LNCAP (cell line): Measurements from ENCODE around the gene L2HGDH.

ENCODE experiments used
- TF ChIP-seq, protein P1 (sequence below): fragments of 450-650 bp; IDR thresholded peaks from 2 replicates; pipeline ENCODE4 v1.5.1; 2017; ENCODE audit warnings: mild to moderate bottlenecking

Gene L2HGDH

DNA sequence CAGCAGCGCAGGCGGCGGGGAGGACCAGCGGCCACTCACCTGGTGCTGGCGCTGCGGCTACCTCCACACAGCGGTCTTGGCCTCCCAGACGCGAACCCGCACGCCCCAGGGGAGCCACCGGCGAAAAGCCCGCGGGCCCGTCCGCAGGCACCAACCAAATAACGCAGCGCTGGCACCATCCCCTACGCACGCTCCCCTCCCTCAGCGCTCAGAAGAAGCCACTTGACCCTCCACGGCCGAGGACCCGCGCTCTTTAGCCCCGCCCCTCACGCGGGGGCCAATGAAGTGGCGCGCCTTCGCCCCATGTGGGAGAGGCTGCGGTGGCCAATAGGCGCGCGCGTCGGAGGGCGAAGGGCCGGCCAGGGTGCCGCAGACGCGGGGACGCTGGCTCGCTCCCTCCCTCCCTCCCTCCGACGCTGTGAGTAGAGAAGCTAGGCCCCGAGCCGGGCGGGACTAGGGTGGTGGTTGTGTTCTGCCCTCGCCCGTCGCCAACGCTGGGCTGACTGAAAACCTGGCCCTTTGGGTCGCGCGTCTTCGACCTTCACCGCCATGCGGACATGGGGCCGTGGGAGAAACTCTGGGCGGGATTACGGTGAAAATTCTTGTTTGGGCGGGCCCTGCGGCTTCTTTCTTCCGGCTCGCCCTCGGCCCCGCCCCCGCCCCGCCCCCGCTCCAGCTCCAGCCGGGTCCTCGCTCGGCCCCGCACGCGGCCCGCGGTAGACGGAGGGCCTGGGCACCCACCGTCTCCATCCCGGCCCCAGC, at the start of gene L2HGDH, which contains the start of gene DMAC2L:
Gene L2HGDH (minus strand): TSS at position 258 of the 762 bp plus-strand sequence. CDS start 79 bp downstream, at position 179.
Gene DMAC2L (plus strand): TSS at position 353 of the 762 bp plus-strand sequence. CDS start 9,164 bp downstream, outside the sequence.
- TF ChIP-seq, protein P1, sequence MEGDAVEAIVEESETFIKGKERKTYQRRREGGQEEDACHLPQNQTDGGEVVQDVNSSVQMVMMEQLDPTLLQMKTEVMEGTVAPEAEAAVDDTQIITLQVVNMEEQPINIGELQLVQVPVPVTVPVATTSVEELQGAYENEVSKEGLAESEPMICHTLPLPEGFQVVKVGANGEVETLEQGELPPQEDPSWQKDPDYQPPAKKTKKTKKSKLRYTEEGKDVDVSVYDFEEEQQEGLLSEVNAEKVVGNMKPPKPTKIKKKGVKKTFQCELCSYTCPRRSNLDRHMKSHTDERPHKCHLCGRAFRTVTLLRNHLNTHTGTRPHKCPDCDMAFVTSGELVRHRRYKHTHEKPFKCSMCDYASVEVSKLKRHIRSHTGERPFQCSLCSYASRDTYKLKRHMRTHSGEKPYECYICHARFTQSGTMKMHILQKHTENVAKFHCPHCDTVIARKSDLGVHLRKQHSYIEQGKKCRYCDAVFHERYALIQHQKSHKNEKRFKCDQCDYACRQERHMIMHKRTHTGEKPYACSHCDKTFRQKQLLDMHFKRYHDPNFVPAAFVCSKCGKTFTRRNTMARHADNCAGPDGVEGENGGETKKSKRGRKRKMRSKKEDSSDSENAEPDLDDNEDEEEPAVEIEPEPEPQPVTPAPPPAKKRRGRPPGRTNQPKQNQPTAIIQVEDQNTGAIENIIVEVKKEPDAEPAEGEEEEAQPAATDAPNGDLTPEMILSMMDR, result no peak

DNA sequence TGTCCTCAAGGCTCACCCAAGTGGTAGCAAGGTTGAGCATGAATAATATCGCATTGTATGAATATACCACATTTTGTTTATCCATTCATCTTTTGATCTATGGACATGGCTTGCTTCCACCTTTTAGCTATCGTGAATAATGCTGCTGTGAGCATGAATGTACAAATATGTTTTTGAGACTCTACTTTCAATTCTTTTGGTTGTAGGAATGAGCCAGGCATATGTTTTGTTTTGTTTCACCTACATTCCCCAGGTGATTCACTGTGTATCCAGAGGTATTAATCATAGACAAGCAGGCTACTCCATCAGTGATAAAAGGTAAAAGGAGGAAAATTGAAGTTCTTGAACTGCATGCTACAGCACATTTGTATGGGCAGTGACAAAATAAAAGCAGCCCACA, 48.8 kb upstream of the L2HGDH start:
- TF ChIP-seq, protein P1, result no peak

DNA sequence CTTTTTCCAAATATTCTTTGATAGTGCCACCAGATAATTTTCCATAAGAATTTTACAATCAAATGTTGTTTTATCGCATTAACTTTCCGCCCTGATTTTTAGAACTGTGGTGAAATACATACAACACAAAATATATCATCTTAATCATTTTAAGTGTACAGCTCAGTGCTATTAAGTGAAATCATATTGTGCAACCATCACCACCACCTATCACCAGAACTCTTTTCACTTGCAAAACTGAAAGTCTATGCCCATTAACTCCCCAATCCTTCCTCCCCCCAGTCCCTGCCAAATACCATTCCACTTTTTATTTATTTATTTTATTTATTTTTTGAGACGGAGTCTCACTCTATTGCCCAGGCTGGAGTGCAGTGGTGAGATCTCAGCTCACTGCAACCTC, 48.1 kb upstream of the L2HGDH start:
- TF ChIP-seq, protein P1, result no peak

DNA sequence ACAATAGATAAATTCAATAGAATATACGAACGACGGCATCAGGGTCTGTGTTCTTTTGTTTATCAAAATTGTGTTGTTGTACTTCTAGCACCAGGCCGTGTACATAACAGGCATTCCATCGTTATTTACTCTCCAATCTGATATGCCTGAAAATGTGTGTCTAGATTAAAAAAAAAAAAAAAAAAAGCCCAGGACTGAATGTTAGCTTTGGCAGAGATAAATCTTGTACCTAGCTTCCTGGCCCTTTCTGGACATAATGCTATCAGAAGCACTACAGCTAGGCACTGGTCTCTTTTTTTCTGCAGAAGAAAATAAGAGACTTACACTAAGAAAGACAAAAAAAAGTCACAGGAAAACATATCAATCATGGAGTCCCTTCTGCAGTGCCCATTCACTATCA, 47.6 kb upstream of the L2HGDH start:
- TF ChIP-seq, protein P1, result no peak

DNA sequence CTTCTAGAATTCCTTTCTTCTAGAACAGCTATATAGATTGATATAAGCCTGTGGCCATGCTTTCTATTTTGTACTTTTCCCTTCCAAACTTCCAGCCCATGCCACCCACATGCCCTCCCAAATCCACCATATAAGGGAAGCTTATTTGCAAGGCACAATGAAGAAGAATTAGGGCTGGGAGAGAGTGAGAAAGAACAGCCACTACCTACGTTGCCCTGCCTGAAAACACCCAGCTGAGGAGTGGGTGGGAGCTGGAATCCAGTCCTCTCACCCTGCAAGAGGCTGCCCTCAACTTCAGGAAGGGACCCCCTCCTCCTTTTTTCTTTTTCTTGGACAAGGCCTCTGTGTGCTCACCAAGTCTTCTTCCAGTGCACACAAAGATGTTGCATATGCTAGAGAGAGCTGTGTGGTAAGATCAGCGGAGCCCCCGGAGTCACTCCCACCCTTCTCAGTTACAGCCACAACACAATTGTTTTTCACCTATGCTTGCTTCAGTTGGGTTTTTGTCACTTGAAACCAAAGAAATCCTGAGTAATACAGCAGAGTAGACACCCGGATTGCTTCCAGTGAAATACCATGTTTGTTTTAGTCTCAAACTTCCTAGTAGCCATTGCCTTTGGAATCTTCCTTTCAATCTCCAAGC, 45.8 kb upstream of the L2HGDH start:
- TF ChIP-seq, protein P1, result no peak

DNA sequence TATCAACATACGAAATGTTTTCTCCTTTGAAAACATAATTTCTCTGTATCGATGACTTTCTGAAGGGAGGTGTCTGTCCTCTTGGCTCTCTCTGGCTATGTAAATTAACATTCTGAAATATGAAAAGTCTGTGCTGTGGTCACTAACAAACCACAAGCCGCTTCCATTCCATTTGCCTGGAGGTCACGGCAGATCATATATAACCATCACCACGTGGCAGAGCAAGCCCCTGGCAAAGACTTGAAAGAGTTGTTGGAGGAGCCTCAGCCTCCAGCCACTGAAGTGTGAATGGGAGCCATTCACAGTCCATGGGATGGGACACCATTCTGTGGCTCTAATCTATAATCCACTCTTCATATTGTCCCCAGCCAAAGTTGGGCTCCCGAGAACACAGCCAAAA, 45.1 kb upstream of the L2HGDH start:
- TF ChIP-seq, protein P1, result no peak

DNA sequence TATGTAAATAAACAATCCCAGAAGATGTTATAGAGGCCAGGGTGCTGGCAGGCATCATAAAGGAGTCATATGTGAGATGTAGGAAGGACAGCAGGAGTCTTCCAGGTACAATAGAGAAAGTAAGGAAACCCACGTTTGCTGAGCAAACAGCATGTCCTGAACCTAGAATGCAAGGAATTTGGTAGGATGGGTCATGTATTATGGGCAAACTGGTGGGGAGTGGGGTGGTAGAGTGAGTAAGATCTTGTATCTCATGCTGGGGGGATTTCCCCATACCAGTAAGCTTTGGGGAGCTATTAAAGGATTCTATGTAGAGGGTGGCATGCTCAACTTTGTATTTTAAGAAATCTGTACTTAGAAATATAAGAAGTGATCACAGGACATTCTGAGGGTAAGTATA, 43.7 kb upstream of the L2HGDH start:
- TF ChIP-seq, protein P1, result no peak
